ENCODE measurements around the gene GRP.

DNA sequence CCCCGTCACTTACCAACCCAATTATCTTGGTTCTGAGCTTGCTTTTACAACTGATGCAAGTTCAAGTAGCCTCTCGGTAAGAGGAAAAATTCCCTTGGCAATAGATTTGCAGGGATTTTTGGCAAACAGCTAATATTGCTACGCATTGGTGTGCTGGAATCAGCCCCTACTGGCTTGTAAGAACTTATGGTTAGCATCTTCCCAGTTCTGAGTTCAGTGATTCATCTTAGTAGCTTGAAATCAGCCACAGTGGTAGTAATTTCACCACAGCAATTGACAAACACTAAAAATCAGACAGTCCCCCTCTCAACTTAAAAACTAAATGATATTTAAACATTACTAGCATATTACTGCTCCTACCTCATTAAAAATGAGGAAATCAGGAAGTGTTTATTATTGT lies 59.2 kb downstream of the GRP start:
- no peak for TF ChIP-seq SMC3 (IDR thresholded peaks at IDR 0.05; ENCODE audit: borderline replicate concordance, low read length)
- TF ChIP-seq POLR2A (IDR thresholded peaks at IDR 0.05; ENCODE audit: low read depth, low read length) = no peak
- TF ChIP-seq BRCA1 (IDR thresholded peaks at IDR 0.05; ENCODE audit: low read depth, low read length) = no peak
- no peak for TF ChIP-seq POLR2AphosphoS5 (IDR thresholded peaks at IDR 0.05; ENCODE audit: low read length)
- no peak for TF ChIP-seq BHLHE40 (IDR thresholded peaks at IDR 0.05; ENCODE audit: borderline replicate concordance in 1 of 2, low read depth in 2 of 2, low read length in 1 of 2)
- TF ChIP-seq CHD2 (IDR thresholded peaks at IDR 0.05; ENCODE audit: borderline replicate concordance, low read depth, low read length) = no peak
